Measurements from ENCODE around the gene ZNF831. TPM values are rescaled to one million over a fixed set of nuclear protein-coding genes. Genes with fewer than 3 reads are reported as not detected.

The ZNF831 gene
- total RNA-seq = not detected in 2 replicates
- long read RNA-seq = 0 reads

DNA sequence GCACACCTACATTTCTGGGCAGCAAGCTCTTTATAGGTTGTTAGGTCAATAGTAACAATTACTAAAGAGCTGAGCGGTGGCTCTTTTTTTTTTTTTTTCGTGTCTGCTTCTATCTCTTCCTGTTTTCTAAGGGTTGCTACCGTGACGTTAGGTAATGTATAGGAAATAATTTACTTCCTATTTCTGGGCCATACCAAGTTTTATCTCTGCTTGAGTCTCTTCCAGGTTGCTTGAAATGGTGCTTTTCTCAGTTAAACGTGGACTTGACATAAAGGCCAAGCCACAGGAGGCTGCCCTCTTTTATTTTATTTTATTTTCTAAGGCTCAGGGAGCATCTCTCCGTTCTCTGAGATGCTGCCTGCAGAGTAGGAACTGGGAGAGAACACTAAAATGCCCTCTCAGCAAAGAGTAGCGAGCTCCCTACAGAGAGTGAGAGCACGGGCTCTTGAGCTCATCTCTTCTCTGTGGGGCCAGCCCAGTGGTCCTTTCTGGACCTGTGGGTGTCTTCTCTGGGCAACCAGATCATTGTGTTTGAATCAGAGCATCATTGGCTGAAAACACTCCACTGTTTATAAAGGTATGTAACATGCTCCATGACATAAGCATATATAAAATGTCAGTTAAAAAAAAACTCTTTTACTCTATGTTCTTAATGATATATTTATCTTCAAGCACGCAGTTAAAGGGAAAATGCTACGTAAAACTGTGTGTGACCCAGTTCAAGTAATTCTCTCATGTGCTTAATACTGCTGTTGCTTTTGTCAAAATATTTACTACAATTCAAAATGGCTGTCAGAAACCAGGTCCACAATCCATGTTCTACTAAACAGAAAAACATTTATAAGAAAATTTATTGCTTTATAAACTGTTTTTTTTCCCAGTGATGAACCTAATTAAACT, at the start of gene ZNF831:
Gene ZNF831, plus strand, starts transcription at position 191 of the 900 bp plus-strand sequence. CDS start 27,199 bp downstream, outside the sequence.
- TF ChIP-seq, protein P1, sequence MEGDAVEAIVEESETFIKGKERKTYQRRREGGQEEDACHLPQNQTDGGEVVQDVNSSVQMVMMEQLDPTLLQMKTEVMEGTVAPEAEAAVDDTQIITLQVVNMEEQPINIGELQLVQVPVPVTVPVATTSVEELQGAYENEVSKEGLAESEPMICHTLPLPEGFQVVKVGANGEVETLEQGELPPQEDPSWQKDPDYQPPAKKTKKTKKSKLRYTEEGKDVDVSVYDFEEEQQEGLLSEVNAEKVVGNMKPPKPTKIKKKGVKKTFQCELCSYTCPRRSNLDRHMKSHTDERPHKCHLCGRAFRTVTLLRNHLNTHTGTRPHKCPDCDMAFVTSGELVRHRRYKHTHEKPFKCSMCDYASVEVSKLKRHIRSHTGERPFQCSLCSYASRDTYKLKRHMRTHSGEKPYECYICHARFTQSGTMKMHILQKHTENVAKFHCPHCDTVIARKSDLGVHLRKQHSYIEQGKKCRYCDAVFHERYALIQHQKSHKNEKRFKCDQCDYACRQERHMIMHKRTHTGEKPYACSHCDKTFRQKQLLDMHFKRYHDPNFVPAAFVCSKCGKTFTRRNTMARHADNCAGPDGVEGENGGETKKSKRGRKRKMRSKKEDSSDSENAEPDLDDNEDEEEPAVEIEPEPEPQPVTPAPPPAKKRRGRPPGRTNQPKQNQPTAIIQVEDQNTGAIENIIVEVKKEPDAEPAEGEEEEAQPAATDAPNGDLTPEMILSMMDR (IDR thresholded peaks at IDR 0.05; ENCODE audit: unreplicated experiment) = no peak
- Mint-ChIP-seq H3K9me3 (ENCODE audit: low read depth) (peaks cover 13% of the 10 kb centered on the region), H3K36me3 (ENCODE audit: insufficient read depth) (no peaks in the 10 kb centered on the region), H3K27me3 (peaks cover 22% of the 10 kb centered on the region), H3K27ac (no peak within 1 kb of the TSS), H3K4me1 (ENCODE audit: low read depth) (no peaks in the 10 kb centered on the region), H3K4me3 (ENCODE audit: low read depth) (no peak within 1 kb of the TSS)
- DNase-seq (ENCODE audit: low spot score, unreplicated experiment) = no peak

GRCh38 chr20:59117526-59117925, 46.1 kb upstream of the ZNF831 start:
- TF ChIP-seq, protein P1 (IDR thresholded peaks at IDR 0.05; ENCODE audit: unreplicated experiment) = no peak
- peaks cover 1% of the 10 kb centered on the region for H3K4me1 Mint-ChIP-seq (ENCODE audit: low read depth)
- H3K4me3 Mint-ChIP-seq (ENCODE audit: low read depth) = no peak overlapping the region
- DNase-seq (ENCODE audit: low spot score, unreplicated experiment) = no peak
- no peaks in the 10 kb centered on the region for H3K36me3 Mint-ChIP-seq (ENCODE audit: insufficient read depth)
- peaks cover 5% of the 10 kb centered on the region for H3K9me3 Mint-ChIP-seq (ENCODE audit: low read depth)
- H3K27me3 Mint-ChIP-seq = peaks cover 42% of the 10 kb centered on the region
- H3K27ac Mint-ChIP-seq = no peak overlapping the region

DNA sequence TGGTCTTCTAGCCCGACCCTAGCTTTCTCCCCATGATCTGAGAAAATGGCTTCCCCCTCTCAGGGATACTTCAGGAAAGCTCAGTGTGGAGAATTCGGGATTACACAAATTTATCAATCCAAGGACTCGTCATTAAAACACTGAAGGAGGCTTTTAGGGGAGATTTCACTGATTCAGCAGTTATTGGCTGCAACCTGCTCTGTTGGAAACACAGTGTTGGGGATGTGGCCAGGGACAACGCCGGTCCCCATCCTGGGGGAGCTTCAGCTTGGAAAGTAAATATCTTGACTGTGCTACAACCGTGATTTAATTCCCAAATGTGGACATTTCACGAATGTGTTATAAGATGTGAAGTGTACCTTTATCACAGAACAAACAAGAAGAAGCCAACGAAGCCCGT, 44.8 kb upstream of the ZNF831 start:
- no peak overlapping the region for H3K4me3 Mint-ChIP-seq (ENCODE audit: low read depth)
- TF ChIP-seq, protein P1 (IDR thresholded peaks at IDR 0.05; ENCODE audit: unreplicated experiment) = no peak
- DNase-seq (ENCODE audit: low spot score, unreplicated experiment) = no peak
- H3K27ac Mint-ChIP-seq = no peak overlapping the region
- peaks cover 4% of the 10 kb centered on the region for H3K9me3 Mint-ChIP-seq (ENCODE audit: low read depth)
- peaks cover 1% of the 10 kb centered on the region for H3K4me1 Mint-ChIP-seq (ENCODE audit: low read depth)
- peaks cover 51% of the 10 kb centered on the region for H3K27me3 Mint-ChIP-seq
- H3K36me3 Mint-ChIP-seq (ENCODE audit: insufficient read depth) = no peaks in the 10 kb centered on the region

DNA sequence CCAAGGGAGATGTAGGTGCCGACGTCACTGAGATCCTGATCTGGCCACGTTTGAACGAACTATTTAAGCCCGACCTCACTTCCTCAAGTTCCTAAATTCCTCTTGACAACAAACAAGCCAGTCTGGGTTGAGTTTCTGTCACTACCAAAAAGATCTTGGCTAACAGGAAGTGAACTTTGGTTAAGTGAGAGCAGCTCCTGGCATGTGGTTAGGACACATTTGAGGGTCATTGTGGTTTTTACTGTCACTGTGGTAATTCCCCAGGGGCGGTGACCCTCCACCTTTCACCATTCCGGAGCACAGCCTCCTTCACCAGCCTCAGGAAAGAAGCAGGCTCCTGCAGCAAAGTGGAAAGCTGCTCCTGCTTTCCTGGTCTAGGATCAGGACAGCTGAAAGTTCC, 43.1 kb upstream of the ZNF831 start:
- peaks cover 50% of the 10 kb centered on the region for H3K27me3 Mint-ChIP-seq
- no peak overlapping the region for H3K27ac Mint-ChIP-seq
- no peak for DNase-seq (ENCODE audit: low spot score, unreplicated experiment)
- H3K36me3 Mint-ChIP-seq (ENCODE audit: insufficient read depth) = no peaks in the 10 kb centered on the region
- peaks cover 4% of the 10 kb centered on the region for H3K9me3 Mint-ChIP-seq (ENCODE audit: low read depth)
- peaks cover 13% of the 10 kb centered on the region for H3K4me1 Mint-ChIP-seq (ENCODE audit: low read depth)
- H3K4me3 Mint-ChIP-seq (ENCODE audit: low read depth) = no peak overlapping the region
- TF ChIP-seq, protein P1 (IDR thresholded peaks at IDR 0.05; ENCODE audit: unreplicated experiment) = no peak

GRCh38 chr20:59120919-59121318, 42.7 kb upstream of the ZNF831 start:
- peaks cover 17% of the 10 kb centered on the region for H3K4me1 Mint-ChIP-seq (ENCODE audit: low read depth)
- no peak overlapping the region for H3K27ac Mint-ChIP-seq
- H3K9me3 Mint-ChIP-seq (ENCODE audit: low read depth) = peaks cover 4% of the 10 kb centered on the region
- H3K27me3 Mint-ChIP-seq = peaks cover 48% of the 10 kb centered on the region
- TF ChIP-seq, protein P1 (IDR thresholded peaks at IDR 0.05; ENCODE audit: unreplicated experiment) = no peak
- no peak overlapping the region for H3K4me3 Mint-ChIP-seq (ENCODE audit: low read depth)
- no peak for DNase-seq (ENCODE audit: low spot score, unreplicated experiment)
- no peaks in the 10 kb centered on the region for H3K36me3 Mint-ChIP-seq (ENCODE audit: insufficient read depth)

Data from progenitor cell of endocrine pancreas (in vitro differentiated cells).